HG03439 (cell line): ENCODE results near the gene NTHL1.
"Not testable (repeated sequence)": the region's sequence is repeated elsewhere in the genome, so short reads cannot be mapped to it uniquely, and the experiment has no call there.

Source experiments
- ATAC-seq: cut with Tn5 transposase; IDR thresholded peaks from one replicate; pipeline ENCODE4 v1.9.1; 2021; ENCODE audit warnings: mild to moderate bottlenecking, moderate library complexity; ENCODE audit not compliant: unreplicated experiment

NTHL1 gene

GRCh38 chr16:2042986-2043666, 4.5 kb downstream of the NTHL1 start:
- no peak for ATAC-seq

- ATAC-seq: no peak
These were observed 5.3 kb downstream of the NTHL1 start for GRCh38 chr16:2042171-2042985.

- ATAC-seq: no peak
These were observed 6.7 kb downstream of the NTHL1 start for GRCh38 chr16:2040787-2041522.

GRCh38 chr16:2040041-2040786, 7.4 kb downstream of the NTHL1 start:
- ATAC-seq: no peak

GRCh38 chr16:2039274-2040031, 8.2 kb downstream of the NTHL1 start:
- ATAC-seq: no peak

- no peak for ATAC-seq
These were observed 9.0 kb downstream of the NTHL1 start for GRCh38 chr16:2038382-2039231.

- no peak for ATAC-seq
These were observed 9.8 kb downstream of the NTHL1 start for GRCh38 chr16:2037647-2038381.

GRCh38 chr16:2037115-2037514, 10.5 kb downstream of the NTHL1 start:
- no peak for ATAC-seq

- no peak for ATAC-seq
These were observed 11.3 kb downstream of the NTHL1 start for GRCh38 chr16:2036200-2036966.

GRCh38 chr16:2035431-2036199, 12.0 kb downstream of the NTHL1 start:
- no peak for ATAC-seq

- no peak for ATAC-seq
These were observed 12.8 kb downstream of the NTHL1 start for GRCh38 chr16:2034696-2035430.

GRCh38 chr16:2033909-2034695, 13.5 kb downstream of the NTHL1 start:
- ATAC-seq: not testable (repeated sequence)

GRCh38 chr16:2033057-2033908, 14.4 kb downstream of the NTHL1 start:
- no peak for ATAC-seq

- ATAC-seq: no peak
These were observed 15.2 kb downstream of the NTHL1 start for GRCh38 chr16:2032285-2033056.
